Hematopoietic multipotent progenitor cell treated with erythropoietin and hydrocortisone succinate and interleukin-3 and kit ligand, for 8 days (in vitro differentiated cells): ENCODE data around the gene C1orf159.

Experiments used
- DNase-seq: peaks from one replicate; pipeline ENCODE4 v3.0.0-alpha.2; 2015

C1orf159 gene

GRCh38 chr1:1090424-1091343 lies 25.2 kb downstream of the C1orf159 start:
- DNase-seq = no peak

- DNase-seq = no peak
These were observed 26.0 kb downstream of the C1orf159 start for GRCh38 chr1:1089731-1090423.

- no peak for DNase-seq
These were observed 26.8 kb downstream of the C1orf159 start for GRCh38 chr1:1088801-1089680.

GRCh38 chr1:1088029-1088800 lies 27.7 kb downstream of the C1orf159 start:
- no peak for DNase-seq

- DNase-seq = no peak
These were observed 28.4 kb downstream of the C1orf159 start for GRCh38 chr1:1087351-1088028.

GRCh38 chr1:1086911-1087341 lies 29.0 kb downstream of the C1orf159 start:
- DNase-seq = no peak

GRCh38 chr1:1085911-1086841 lies 29.7 kb downstream of the C1orf159 start:
- no peak for DNase-seq

GRCh38 chr1:1085171-1085841 lies 30.6 kb downstream of the C1orf159 start:
- DNase-seq = no peak

- no peak for DNase-seq
These were observed 31.3 kb downstream of the C1orf159 start for GRCh38 chr1:1084372-1085170.

GRCh38 chr1:1083416-1084371 lies 32.2 kb downstream of the C1orf159 start:
- DNase-seq = no peak

GRCh38 chr1:1082776-1083415 lies 33.0 kb downstream of the C1orf159 start:
- DNase-seq = no peak

GRCh38 chr1:1082239-1082775 lies 33.6 kb downstream of the C1orf159 start:
- DNase-seq = no peak

- no peak for DNase-seq
These were observed 34.3 kb downstream of the C1orf159 start for GRCh38 chr1:1081311-1082238.

- DNase-seq = no peak
These were observed 35.0 kb downstream of the C1orf159 start for GRCh38 chr1:1080951-1081310.

- DNase-seq = peak; percentile 27
These were observed 35.6 kb downstream of the C1orf159 start for GRCh38 chr1:1080122-1080757.
